ENCODE data around the gene UBE2E3.
"Not testable (repeated sequence)": the region's sequence is repeated elsewhere in the genome, so short reads cannot be mapped to it uniquely, and the experiment has no call there.

UBE2E3 gene

DNA sequence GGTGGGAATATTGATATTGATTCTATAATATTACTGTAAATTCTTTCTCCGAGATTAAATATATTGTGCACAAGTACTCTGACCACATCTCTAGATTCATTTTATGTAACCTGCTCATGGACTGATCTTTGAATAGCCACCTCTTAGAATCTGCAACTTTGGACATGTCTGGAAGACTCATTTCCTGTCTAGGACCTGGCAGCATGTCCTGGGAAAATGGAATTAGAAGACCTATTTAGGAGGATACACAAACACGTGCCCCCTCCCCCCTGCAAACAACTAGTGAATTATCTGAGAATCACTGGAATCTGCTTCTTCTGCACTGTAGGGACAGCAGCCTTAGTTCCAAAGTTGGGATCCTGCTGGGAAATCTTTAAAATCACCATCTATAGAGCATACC, 94.1 kb downstream of the UBE2E3 start:
- DNase-seq (ENCODE audit: low spot score), result no peak

DNA sequence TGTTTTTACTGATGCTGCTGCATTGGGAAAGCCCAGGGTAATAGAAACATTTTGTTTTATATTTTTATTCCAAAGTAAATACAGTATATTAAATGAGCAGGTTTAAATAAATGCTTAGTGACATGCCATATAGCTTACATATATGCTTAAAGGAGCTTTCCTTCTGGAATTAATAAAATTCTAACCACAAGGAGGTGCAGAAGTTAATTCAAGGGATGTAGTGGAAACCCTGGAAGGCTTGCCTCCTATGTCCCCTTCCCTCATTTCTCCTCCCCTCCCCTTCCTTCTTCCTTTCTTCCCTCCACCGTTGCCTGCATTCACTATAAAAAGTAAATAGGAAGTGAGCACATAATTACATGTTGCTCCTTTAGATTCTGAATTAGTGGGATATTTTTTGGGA, 96.3 kb downstream of the UBE2E3 start:
- DNase-seq (ENCODE audit: low spot score), result no peak

DNA sequence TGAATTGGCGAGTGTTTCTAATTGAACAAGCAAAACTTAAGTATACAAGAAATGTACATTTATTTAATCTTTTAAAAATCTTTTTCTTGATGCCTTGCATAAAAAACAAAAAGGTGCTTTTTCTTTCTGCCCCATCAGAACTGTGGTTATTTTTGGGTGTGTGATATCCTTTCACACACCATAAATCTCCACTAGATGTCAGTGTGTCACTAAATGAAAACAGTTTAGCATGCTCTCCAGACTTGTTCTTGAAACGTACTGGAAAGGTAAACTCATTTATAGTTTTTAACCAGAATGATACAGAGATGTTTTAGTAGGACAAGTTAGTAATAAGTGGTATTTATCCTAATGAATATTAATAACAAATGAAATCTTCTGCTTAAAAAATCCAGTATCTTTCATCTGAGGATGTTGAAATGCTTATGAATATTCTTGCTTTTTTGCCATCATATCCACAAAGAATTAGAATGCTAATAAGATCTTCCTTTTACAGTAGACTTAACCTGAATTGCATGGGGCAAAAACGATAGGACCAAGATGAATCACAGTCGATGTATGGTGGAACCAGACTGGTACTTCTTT, 96.8 kb downstream of the UBE2E3 start:
- DNase-seq (ENCODE audit: low spot score), result peak; percentile 4

DNA sequence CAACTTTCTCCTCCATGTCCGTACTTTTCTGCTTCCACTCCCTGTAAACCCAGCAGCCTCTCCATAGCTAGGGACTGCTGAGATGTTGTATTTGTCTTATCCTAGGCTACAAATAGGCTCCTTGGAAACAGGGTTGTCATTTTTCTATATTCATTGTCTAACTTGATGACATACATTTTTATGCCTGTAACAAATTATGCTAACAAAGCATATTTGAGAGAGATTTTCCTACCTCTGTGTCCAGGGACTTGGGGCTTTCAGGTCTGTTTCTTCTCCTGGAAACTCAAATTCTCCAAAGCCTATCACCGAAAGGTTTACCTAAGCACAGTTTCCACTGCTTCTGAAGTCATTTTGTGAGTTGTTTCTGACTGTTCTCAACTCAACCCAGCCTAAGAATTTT, 102.7 kb downstream of the UBE2E3 start:
- no peak for DNase-seq (ENCODE audit: low spot score)

DNA sequence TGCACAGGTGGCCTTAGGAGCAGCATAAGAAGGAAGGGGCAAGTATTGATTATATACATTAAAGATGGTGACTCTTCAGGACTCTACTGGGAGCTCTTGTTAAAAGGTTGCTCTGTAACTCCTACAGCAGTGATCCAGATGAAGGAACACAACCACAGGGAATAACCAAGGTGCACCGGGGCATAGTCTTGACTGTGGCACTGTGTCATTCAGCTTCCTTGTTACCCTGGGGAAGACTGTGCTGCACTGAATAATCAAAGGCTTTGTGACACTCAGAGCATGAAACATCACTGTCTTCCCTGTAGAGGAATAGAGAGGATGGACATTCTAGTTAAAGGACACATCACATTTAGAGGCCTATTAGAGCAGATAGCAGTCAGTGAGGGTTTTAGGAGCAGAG, 105.3 kb downstream of the UBE2E3 start:
- no peak for DNase-seq (ENCODE audit: low spot score)

DNA sequence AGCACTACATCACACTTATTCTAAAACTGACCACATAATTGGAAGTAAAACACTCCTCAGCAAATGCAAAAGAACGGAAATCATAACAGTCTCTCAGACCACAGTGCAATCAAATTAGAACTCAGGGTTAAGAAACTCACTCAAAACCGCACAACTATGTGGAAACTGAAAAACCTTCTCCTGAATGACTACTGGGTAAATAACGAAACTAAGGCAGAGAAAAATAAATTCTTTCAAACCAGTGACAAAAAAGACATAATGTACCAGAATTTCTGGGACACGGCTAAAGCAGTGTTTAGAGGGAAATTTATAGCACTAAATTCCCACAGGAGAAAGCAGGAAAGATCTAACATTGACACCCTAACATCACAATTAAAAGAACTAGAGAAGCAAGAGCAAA, 111.5 kb downstream of the UBE2E3 start:
- not testable (repeated sequence) for DNase-seq (ENCODE audit: low spot score)

DNA sequence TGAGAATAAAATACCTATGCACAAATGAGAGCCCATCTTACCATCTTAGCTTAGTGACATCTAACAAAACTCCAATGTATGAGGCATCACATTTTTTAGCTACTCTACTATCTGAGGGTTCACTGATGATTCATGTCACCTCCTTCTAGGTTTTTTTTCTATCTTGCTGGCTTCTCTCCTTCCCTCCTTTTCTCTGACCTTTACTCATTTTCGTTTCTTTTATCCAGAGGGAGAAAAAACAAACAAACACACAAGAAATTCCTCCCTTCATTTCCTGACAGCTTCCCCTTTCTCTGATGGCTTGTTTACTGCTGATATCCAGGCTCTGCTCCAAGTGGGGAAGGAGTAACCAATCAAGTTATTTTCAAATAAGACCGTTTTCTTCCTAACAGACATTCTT, 115.1 kb downstream of the UBE2E3 start:
- no peak for DNase-seq (ENCODE audit: low spot score)

DNA sequence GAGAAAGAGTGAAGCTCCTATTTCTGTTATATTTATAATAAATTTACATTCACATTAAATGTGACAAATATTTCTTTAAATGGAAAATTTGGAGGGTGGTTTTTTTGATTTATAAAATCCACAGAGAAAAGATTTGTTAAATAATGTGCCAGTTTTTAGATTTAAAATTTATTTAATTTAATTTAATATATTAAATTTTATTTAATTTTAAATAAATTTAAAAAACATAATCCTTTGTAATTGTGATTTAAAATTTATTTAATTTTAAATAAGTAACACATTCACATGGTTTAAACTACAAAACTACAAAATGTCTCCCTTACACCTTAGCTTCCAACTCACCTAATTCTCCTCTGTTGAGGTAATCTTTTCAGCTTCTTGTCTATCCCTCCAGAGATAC, 123.3 kb downstream of the UBE2E3 start:
- DNase-seq (ENCODE audit: low spot score), result no peak

DNA sequence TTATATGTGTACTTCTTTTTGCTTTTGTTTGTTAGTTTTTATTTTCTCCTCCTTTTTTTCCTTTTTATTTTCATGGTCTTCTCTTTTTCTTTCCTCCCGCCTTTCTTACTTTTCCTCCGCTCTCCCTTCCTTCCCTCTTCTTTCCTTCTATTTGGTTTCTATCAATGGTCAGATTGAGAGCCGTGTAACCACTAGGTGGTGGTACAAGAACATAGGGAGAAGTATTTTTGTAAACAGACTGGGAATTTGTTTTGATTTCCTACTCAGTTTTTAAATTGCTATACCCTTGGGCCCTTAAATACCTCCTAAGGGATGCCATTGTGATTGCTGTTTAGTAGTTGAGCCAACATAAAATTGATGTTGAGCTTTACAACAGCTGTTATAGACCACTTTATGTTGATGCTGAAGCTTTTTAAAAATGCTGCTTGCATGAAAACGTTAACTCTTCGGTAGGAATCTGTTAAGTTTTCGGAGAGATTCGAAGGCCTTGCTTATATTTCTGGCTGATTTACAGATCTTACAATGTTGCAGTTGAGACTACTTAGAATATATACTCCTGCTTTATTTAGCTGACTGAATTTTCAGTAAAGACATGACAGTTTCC, 124.2 kb downstream of the UBE2E3 start:
- DNase-seq (ENCODE audit: low spot score), result peak; percentile 8

DNA sequence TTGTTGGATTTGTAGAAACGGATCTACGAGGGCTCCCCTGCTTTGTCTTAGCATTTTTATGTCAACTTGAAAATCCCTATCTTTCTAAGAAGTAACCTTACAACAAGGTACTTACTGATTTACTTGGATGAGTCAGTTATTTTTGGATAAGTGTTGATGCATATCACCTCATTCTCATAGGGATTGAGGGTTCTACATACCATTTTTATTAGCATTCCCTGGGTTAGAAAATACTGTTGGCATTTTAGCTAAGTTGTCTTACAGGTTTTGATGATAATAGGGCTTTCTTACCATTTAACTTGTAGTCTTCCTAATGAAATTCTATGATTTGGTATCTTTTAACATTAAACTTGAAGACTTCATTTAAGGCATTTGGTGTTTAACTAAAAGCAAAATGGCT, 125.2 kb downstream of the UBE2E3 start:
- no peak for DNase-seq (ENCODE audit: low spot score)

DNA sequence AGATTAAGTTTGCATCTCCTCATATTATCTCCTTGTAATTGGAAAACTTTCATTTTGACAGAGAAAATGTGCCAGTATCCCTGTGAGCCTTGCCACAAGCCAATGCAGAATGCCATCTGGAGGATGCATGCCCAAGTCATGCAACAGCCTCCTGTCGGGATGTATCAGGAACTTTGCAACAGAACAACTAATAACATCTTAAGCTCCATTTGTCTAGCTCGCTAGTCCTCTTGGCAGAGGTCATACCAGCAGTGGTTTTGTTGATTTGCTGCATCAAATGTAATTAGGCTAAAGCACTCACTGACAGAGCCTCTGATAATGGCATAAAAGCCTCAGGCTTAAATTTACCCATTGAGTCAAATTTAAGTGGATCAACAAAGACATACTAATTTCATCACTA, 125.8 kb downstream of the UBE2E3 start:
- DNase-seq (ENCODE audit: low spot score), result no peak

DNA sequence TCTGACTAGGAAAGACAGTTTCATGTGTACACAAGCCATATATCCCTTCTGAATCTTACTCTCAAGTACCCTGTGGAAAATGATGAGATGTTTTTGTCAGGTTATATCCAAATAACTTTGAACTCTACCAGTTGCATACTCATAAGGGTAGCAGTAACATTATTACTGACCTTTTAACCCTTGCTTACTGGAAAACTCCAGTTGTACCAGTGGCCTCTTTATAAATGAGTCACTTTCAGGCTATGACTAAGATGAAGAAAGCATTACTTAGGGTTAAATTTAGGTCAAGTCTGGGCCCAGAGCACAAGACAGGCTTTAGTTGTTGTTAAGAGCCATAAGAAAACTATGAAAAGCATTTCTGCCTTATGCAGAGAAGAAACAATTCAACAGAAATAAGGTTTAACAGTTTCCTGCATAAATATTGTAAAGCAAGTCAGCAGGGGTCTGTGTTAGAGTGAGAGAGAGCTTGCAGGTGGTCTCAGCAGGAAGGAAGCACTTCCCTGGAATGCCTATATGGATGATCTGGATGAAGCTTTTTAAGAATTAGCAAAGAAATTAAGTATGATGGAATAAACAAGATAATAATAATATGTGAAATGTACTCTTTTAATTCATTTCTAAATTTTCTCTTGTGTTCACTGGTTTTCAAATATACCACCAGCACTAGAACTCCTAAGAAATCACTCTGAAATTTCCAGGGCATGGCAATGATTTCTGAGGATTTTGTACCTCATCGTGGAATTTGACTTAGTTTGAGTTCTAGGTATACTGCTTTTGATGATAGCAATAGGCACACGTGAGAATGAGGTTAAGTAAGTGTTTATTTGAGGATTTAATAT, 126.6 kb downstream of the UBE2E3 start:
- peak; percentile 38 for DNase-seq (ENCODE audit: low spot score)

DNA sequence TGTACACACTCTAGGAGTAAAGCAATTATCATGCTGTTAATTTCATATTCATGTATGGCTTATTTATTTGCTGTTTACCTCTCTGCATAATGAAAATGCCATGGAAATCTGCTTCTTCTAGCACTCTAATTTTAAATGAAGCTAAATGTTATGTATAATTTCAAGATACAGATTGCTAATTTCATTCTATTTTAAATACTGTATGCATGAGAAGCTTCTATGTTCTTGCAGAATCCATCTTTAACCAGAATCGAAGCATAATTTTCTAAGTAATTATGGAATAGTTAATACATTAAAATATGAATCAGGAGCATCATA, 127.2 kb downstream of the UBE2E3 start:
- DNase-seq (ENCODE audit: low spot score), result no peak

DNA sequence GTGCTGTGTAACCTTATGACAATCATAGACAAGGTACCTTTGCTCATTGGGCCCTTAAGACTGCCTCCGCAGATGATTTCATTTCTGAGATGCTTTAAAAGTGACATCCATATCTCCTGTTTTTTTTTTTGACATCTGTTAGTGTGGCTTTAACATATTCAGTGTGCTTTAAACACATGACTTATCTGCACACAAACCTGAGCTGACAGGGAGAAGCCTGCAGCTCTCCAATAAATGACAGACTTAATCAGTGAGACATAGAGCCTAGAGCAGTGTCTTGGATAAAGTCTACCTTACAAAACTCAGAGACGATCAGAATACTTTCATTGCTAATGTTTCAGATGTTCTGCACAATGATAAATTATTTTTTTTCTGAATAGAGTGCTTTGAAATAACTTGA, 130.7 kb downstream of the UBE2E3 start:
- DNase-seq (ENCODE audit: low spot score), result no peak

DNA sequence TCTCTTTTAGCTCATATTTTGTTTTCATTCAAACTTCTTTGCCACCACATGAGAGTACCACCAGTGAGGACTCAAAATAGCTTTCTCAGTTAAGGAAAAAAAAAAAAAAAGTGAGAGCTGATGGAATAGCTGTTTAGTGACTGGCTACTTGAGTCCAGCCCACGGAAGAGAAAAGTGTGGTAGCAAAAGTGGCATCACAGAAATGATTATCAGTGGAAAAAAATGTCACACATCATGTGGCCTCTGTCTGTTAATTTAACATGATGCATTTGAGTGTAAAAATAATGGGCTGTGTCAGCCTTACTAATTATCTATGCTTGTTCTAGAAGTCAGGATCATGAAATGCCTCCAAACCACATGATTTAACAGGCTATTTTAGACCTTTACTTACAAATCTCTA, 132.5 kb downstream of the UBE2E3 start:
- no peak for DNase-seq (ENCODE audit: low spot score)
